SH-SY5Y (cell line): ENCODE data around the gene OBSL1.

ENCODE experiments used
- GATA2 ChIP-seq: IDR thresholded peaks from 2 replicates; pipeline ENCODE4 v1.6.1; 2011; ENCODE audit warnings: mild to moderate bottlenecking, low read depth, low read length
- GATA3 ChIP-seq: IDR thresholded peaks from 2 replicates; pipeline ENCODE4 v1.6.1; 2011; ENCODE audit warnings: low read depth, mild to moderate bottlenecking, low read length, moderate library complexity

DNA sequence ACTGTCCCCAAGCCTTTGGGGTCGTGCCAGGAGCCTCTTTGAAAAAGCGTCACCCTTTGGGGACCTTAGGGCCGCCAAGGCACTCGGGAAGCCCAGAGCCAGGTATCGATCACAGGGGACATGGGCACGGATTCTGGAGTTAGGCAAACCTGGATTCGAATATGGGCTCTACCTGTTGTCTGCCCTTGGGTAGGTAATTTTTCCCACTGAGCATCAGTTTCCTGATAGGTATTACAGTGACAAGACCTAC lies 18.2 kb downstream of the OBSL1 start:
- TF ChIP-seq GATA2 = no peak
- no peak for TF ChIP-seq GATA3
